ENCODE results near the gene TMEM129. TPM values are rescaled to one million over a fixed set of nuclear protein-coding genes. Genes with fewer than 3 reads are reported as not detected.
A peak's percentile ranks its signal among the peaks of the same experiment; 100 is the strongest.

The TMEM129 gene
- total RNA-seq, 1 experiment from 2014 or later, result 54.9 TPM

DNA sequence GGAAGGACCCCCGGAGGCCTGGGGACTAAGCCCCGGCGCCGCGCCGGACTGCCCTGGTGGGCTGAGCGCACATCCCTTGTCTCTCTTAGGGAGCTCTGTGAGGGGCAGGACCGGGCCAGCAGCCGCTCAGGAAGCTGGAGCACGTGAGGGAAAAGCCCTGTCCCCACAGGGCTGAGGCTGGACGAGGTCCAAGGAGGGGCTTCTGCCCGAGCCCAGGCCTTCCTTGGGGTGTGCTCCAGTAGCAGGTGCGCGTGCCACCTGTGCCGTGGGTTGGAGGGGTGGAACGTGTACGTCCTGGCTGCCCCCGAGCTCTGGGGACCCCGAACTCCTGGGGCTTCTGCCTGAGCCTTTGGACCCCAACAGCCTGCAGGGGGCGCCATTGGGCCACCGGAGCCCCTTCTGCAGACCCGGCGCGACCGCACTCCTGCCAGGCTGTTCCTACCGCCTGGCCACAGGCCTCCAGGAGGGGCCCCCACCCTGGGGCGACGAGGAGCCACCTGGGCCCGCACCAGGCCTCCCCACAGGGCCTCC is 27.4 kb upstream of the TMEM129 start (continued):
- TF ChIP-seq ATF1 (CRISPR knock-in tag; IDR thresholded peaks at IDR 0.05) (no peak), GABPB1 (CRISPR knock-in tag; IDR thresholded peaks at IDR 0.05) (no peak), TCF7 (CRISPR knock-in tag; IDR thresholded peaks at IDR 0.05; ENCODE audit: low read depth) (no peak), SMAD3 (CRISPR knock-in tag; IDR thresholded peaks at IDR 0.05; ENCODE audit: borderline replicate concordance) (no peak)
- TF ChIP-seq, protein P1, sequence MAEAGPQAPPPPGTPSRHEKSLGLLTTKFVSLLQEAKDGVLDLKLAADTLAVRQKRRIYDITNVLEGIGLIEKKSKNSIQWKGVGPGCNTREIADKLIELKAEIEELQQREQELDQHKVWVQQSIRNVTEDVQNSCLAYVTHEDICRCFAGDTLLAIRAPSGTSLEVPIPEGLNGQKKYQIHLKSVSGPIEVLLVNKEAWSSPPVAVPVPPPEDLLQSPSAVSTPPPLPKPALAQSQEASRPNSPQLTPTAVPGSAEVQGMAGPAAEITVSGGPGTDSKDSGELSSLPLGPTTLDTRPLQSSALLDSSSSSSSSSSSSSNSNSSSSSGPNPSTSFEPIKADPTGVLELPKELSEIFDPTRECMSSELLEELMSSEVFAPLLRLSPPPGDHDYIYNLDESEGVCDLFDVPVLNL (CRISPR knock-in tag; IDR thresholded peaks at IDR 0.05; ENCODE audit: borderline replicate concordance, low read depth), result no peak
- TF ChIP-seq, protein P2, sequence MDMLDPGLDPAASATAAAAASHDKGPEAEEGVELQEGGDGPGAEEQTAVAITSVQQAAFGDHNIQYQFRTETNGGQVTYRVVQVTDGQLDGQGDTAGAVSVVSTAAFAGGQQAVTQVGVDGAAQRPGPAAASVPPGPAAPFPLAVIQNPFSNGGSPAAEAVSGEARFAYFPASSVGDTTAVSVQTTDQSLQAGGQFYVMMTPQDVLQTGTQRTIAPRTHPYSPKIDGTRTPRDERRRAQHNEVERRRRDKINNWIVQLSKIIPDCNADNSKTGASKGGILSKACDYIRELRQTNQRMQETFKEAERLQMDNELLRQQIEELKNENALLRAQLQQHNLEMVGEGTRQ (CRISPR knock-in tag; IDR thresholded peaks at IDR 0.05), result peak; percentile 15; the same call in 1 of the 2 replicates
- TF ChIP-seq, protein P3, sequence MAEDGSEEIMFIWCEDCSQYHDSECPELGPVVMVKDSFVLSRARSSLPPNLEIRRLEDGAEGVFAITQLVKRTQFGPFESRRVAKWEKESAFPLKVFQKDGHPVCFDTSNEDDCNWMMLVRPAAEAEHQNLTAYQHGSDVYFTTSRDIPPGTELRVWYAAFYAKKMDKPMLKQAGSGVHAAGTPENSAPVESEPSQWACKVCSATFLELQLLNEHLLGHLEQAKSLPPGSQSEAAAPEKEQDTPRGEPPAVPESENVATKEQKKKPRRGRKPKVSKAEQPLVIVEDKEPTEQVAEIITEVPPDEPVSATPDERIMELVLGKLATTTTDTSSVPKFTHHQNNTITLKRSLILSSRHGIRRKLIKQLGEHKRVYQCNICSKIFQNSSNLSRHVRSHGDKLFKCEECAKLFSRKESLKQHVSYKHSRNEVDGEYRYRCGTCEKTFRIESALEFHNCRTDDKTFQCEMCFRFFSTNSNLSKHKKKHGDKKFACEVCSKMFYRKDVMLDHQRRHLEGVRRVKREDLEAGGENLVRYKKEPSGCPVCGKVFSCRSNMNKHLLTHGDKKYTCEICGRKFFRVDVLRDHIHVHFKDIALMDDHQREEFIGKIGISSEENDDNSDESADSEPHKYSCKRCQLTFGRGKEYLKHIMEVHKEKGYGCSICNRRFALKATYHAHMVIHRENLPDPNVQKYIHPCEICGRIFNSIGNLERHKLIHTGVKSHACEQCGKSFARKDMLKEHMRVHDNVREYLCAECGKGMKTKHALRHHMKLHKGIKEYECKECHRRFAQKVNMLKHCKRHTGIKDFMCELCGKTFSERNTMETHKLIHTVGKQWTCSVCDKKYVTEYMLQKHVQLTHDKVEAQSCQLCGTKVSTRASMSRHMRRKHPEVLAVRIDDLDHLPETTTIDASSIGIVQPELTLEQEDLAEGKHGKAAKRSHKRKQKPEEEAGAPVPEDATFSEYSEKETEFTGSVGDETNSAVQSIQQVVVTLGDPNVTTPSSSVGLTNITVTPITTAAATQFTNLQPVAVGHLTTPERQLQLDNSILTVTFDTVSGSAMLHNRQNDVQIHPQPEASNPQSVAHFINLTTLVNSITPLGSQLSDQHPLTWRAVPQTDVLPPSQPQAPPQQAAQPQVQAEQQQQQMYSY (CRISPR knock-in tag; IDR thresholded peaks at IDR 0.05), result no peak

DNA sequence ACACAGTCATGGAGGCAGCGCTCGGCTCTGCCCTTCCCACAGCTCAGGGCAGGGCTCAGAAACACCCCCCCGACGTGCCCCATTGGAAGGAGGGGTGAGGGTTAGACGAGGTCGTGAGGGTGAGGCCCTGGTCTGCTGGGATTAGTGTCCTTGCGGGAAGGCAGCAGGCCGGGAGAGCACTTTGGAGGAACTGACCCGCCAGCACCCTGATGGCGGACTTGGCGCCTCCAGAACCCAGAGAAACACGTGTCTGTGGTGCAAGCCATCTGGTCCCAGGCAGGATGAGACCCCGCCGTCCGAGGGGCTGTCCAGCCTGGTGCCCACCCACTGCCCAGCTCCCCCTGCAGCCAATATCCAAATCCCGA is 26.5 kb upstream of the TMEM129 start:
- TF ChIP-seq, protein P4, sequence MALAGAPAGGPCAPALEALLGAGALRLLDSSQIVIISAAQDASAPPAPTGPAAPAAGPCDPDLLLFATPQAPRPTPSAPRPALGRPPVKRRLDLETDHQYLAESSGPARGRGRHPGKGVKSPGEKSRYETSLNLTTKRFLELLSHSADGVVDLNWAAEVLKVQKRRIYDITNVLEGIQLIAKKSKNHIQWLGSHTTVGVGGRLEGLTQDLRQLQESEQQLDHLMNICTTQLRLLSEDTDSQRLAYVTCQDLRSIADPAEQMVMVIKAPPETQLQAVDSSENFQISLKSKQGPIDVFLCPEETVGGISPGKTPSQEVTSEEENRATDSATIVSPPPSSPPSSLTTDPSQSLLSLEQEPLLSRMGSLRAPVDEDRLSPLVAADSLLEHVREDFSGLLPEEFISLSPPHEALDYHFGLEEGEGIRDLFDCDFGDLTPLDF (CRISPR knock-in tag; IDR thresholded peaks at IDR 0.05), result no peak
- TF ChIP-seq TP53 (CRISPR knock-in tag; IDR thresholded peaks at IDR 0.05) (no peak), GTF2I (CRISPR knock-in tag; conservative IDR thresholded peaks at IDR 0.05) (no peak), HMGA2 (CRISPR knock-in tag; IDR thresholded peaks at IDR 0.05) (no peak), TEAD1 (CRISPR knock-in tag; IDR thresholded peaks at IDR 0.05) (no peak), ZNF219 (CRISPR knock-in tag; IDR thresholded peaks at IDR 0.05; ENCODE audit: borderline replicate concordance) (no peak), ELF4 (CRISPR knock-in tag; IDR thresholded peaks at IDR 0.05; ENCODE audit: low read depth) (no peak), SP1 (CRISPR knock-in tag; conservative IDR thresholded peaks at IDR 0.05) (no peak)
- TF ChIP-seq, protein P5, sequence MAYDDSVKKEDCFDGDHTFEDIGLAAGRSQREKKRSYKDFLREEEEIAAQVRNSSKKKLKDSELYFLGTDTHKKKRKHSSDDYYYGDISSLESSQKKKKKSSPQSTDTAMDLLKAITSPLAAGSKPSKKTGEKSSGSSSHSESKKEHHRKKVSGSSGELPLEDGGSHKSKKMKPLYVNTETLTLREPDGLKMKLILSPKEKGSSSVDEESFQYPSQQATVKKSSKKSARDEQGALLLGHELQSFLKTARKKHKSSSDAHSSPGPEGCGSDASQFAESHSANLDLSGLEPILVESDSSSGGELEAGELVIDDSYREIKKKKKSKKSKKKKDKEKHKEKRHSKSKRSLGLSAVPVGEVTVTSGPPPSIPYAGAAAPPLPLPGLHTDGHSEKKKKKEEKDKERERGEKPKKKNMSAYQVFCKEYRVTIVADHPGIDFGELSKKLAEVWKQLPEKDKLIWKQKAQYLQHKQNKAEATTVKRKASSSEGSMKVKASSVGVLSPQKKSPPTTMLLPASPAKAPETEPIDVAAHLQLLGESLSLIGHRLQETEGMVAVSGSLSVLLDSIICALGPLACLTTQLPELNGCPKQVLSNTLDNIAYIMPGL (CRISPR knock-in tag; IDR thresholded peaks at IDR 0.05), result no peak
- TF ChIP-seq, protein P6, sequence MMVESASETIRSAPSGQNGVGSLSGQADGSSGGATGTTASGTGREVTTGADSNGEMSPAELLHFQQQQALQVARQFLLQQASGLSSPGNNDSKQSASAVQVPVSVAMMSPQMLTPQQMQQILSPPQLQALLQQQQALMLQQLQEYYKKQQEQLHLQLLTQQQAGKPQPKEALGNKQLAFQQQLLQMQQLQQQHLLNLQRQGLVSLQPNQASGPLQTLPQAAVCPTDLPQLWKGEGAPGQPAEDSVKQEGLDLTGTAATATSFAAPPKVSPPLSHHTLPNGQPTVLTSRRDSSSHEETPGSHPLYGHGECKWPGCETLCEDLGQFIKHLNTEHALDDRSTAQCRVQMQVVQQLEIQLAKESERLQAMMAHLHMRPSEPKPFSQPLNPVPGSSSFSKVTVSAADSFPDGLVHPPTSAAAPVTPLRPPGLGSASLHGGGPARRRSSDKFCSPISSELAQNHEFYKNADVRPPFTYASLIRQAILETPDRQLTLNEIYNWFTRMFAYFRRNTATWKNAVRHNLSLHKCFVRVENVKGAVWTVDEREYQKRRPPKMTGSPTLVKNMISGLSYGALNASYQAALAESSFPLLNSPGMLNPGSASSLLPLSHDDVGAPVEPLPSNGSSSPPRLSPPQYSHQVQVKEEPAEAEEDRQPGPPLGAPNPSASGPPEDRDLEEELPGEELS (CRISPR knock-in tag; IDR thresholded peaks at IDR 0.05), result no peak
- TF ChIP-seq, protein P7, sequence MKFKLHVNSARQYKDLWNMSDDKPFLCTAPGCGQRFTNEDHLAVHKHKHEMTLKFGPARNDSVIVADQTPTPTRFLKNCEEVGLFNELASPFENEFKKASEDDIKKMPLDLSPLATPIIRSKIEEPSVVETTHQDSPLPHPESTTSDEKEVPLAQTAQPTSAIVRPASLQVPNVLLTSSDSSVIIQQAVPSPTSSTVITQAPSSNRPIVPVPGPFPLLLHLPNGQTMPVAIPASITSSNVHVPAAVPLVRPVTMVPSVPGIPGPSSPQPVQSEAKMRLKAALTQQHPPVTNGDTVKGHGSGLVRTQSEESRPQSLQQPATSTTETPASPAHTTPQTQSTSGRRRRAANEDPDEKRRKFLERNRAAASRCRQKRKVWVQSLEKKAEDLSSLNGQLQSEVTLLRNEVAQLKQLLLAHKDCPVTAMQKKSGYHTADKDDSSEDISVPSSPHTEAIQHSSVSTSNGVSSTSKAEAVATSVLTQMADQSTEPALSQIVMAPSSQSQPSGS (CRISPR knock-in tag; IDR thresholded peaks at IDR 0.05; ENCODE audit: borderline replicate concordance, low read depth), result no peak
- TF ChIP-seq, protein P8, sequence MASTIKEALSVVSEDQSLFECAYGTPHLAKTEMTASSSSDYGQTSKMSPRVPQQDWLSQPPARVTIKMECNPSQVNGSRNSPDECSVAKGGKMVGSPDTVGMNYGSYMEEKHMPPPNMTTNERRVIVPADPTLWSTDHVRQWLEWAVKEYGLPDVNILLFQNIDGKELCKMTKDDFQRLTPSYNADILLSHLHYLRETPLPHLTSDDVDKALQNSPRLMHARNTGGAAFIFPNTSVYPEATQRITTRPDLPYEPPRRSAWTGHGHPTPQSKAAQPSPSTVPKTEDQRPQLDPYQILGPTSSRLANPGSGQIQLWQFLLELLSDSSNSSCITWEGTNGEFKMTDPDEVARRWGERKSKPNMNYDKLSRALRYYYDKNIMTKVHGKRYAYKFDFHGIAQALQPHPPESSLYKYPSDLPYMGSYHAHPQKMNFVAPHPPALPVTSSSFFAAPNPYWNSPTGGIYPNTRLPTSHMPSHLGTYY (CRISPR knock-in tag; IDR thresholded peaks at IDR 0.05), result no peak
- TF ChIP-seq, protein P9, sequence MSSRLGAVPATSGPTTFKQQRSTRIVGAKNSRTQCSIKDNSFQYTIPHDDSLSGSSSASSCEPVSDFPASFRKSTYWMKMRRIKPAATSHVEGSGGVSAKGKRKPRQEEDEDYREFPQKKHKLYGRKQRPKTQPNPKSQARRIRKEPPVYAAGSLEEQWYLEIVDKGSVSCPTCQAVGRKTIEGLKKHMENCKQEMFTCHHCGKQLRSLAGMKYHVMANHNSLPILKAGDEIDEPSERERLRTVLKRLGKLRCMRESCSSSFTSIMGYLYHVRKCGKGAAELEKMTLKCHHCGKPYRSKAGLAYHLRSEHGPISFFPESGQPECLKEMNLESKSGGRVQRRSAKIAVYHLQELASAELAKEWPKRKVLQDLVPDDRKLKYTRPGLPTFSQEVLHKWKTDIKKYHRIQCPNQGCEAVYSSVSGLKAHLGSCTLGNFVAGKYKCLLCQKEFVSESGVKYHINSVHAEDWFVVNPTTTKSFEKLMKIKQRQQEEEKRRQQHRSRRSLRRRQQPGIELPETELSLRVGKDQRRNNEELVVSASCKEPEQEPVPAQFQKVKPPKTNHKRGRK (CRISPR knock-in tag; IDR thresholded peaks at IDR 0.05; ENCODE audit: borderline replicate concordance), result no peak
- no peak overlapping the region; the same call in 1 of the 2 replicates for H3K27ac Mint-ChIP-seq
- H3K36me3 Mint-ChIP-seq, result peaks cover 18% of the 10 kb centered on the region
- ATAC-seq (no peak), DNase-seq (ENCODE audit: low spot score) (no peak)
- no peaks in the 10 kb centered on the region for H3K9me3 Mint-ChIP-seq
- H3K4me3 Mint-ChIP-seq, result no peak overlapping the region
- no peaks in the 10 kb centered on the region for H3K4me1 Mint-ChIP-seq
- ChIA-PET CTCF (interaction anchor here (0.5 to 4.1 kb wide), 20 partner anchors 10 to 328 kb away, joined by 3 to 188 read pairs (median 8); partner anchors contain the start of gene FGFR3), POLR2A (no interaction called here)
- H3K27me3 Mint-ChIP-seq (ENCODE audit: low read depth), result peaks cover 2% of the 10 kb centered on the region; the same call in 1 of the 2 replicates
